ENCODE measurements around the gene CTNNA1.
"Not testable (repeated sequence)": the region's sequence is repeated elsewhere in the genome, so short reads cannot be mapped to it uniquely, and the experiment has no call there.

The CTNNA1 gene

GRCh38 chr5:138770291-138770690 lies 17.1 kb downstream of the CTNNA1 start:
- Mint-ChIP-seq H3K4me1 (peaks cover 50% of the 10 kb centered on the region), H3K36me3 (ENCODE audit: low read depth) (peaks cover 43% of the 10 kb centered on the region), H3K9me3 (peaks cover 7% of the 10 kb centered on the region), H3K27ac (peak overlapping the region in 2 of 3 experiments; percentile 13 to 21), H3K27me3 (ENCODE audit: low read depth) (no peaks in the 10 kb centered on the region), H3K4me3 (no peak overlapping the region)
- TF ChIP-seq CTCF (IDR thresholded peaks at IDR 0.05; ENCODE audit: unreplicated experiment in 3 of 3) = no peak

GRCh38 chr5:138770977-138771376 lies 17.8 kb downstream of the CTNNA1 start:
- Mint-ChIP-seq H3K36me3 (ENCODE audit: low read depth) (peaks cover 46% of the 10 kb centered on the region), H3K27me3 (ENCODE audit: low read depth) (no peaks in the 10 kb centered on the region)

GRCh38 chr5:138772986-138773594 lies 19.9 kb downstream of the CTNNA1 start:
- Mint-ChIP-seq H3K27ac (peak overlapping the region in 1 of 3 experiments; percentile 47), H3K4me1 (peaks cover 40% of the 10 kb centered on the region), H3K9me3 (peaks cover 12% of the 10 kb centered on the region), H3K36me3 (ENCODE audit: low read depth) (peaks cover 46% of the 10 kb centered on the region), H3K27me3 (ENCODE audit: low read depth) (no peaks in the 10 kb centered on the region), H3K4me3 (no peak overlapping the region)
- TF ChIP-seq CTCF (IDR thresholded peaks at IDR 0.05; ENCODE audit: unreplicated experiment in 3 of 3) = no peak

More at GRCh38 chr5:138770977-138771376, 17.8 kb downstream of the CTNNA1 start:
- TF ChIP-seq CTCF (IDR thresholded peaks at IDR 0.05; ENCODE audit: unreplicated experiment in 3 of 3) = no peak
- Mint-ChIP-seq H3K4me1 (peaks cover 48% of the 10 kb centered on the region), H3K9me3 (peaks cover 8% of the 10 kb centered on the region), H3K27ac (peak overlapping the region in 1 of 3 experiments; percentile 7), H3K4me3 (no peak overlapping the region)

GRCh38 chr5:138773624-138774023 lies 20.4 kb downstream of the CTNNA1 start:
- Mint-ChIP-seq H3K36me3 (ENCODE audit: low read depth) (peaks cover 51% of the 10 kb centered on the region), H3K4me1 (peaks cover 40% of the 10 kb centered on the region), H3K27ac (peak overlapping the region in 1 of 3 experiments; percentile 47), H3K9me3 (peaks cover 17% of the 10 kb centered on the region)
- not testable (repeated sequence) for H3K4me3 Mint-ChIP-seq; H3K27me3 Mint-ChIP-seq (ENCODE audit: low read depth)

- Mint-ChIP-seq H3K9me3 (peaks cover 17% of the 10 kb centered on the region), H3K4me1 (peaks cover 38% of the 10 kb centered on the region), H3K4me3 (no peak overlapping the region), H3K27ac (peak overlapping the region; percentile 9 to 75 (median 41)), H3K36me3 (ENCODE audit: low read depth) (peaks cover 65% of the 10 kb centered on the region), H3K27me3 (ENCODE audit: low read depth) (no peaks in the 10 kb centered on the region)
- TF ChIP-seq CTCF (IDR thresholded peaks at IDR 0.05; ENCODE audit: unreplicated experiment in 3 of 3) = no peak
Measured at GRCh38 chr5:138775034-138775433, 21.8 kb downstream of the CTNNA1 start.

- peaks cover 8% of the 10 kb centered on the region for H3K4me1 Mint-ChIP-seq
- peaks cover 72% of the 10 kb centered on the region for H3K36me3 Mint-ChIP-seq (ENCODE audit: low read depth)
- H3K27me3 Mint-ChIP-seq (ENCODE audit: low read depth) = no peaks in the 10 kb centered on the region
- no peak for TF ChIP-seq CTCF (IDR thresholded peaks at IDR 0.05; ENCODE audit: unreplicated experiment in 3 of 3)
- no peak overlapping the region for H3K4me3 Mint-ChIP-seq
- H3K27ac Mint-ChIP-seq = no peak overlapping the region
- peaks cover 15% of the 10 kb centered on the region for H3K9me3 Mint-ChIP-seq
Measured at GRCh38 chr5:138778234-138778633, 25.0 kb downstream of the CTNNA1 start.
